Measurements from ENCODE around the gene HTT. TPM values are rescaled to one million over a fixed set of nuclear protein-coding genes. Genes with fewer than 3 reads are reported as not detected.

Gene HTT
- total and polyA plus RNA-seq, 2 of the 8 experiments (the other 6 are each of a cell fraction or from before 2014, with no cell fraction given) = 24.0 to 71.0 TPM

DNA sequence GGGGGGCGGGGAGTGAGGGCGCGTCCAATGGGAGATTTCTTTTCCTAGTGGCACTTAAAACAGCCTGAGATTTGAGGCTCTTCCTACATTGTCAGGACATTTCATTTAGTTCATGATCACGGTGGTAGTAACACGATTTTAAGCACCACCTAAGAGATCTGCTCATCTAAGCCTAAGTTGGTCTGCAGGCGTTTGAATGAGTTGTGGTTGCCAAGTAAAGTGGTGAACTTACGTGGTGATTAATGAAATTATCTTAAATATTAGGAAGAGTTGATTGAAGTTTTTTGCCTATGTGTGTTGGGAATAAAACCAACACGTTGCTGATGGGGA, 1.1 kb downstream of the HTT start:
- no peak overlapping the region for H3K4ac ChIP-seq (replicated peaks; ENCODE audit: insufficient read length, low read depth, low read length)
- peaks cover 9% of the 10 kb centered on the region for H3K23me2 ChIP-seq (ENCODE audit: low read depth, low read length)
- H2BK5ac ChIP-seq (ENCODE audit: low read depth, low read length) = no peak overlapping the region
- no peak overlapping the region for H2AFZ ChIP-seq (ENCODE audit: low read length)
- TF ChIP-seq, protein P1, sequence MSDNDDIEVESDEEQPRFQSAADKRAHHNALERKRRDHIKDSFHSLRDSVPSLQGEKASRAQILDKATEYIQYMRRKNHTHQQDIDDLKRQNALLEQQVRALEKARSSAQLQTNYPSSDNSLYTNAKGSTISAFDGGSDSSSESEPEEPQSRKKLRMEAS (IDR thresholded peaks at IDR 0.05) = no peak
- H4K8ac ChIP-seq (ENCODE audit: extremely low read depth, insufficient read depth, low read length) = no peak overlapping the region
- peaks cover 11% of the 10 kb centered on the region for H3K79me1 ChIP-seq (ENCODE audit: low read depth, low read length)
- H3K9ac ChIP-seq (replicated peaks in 1 of 4; ENCODE audit: extremely low read depth in 1 of 4, low read depth in 3 of 4, low read length in 3 of 4) = peak overlapping the region in 3 of 4 experiments; percentile 51 to 84 (median 60); a peak in 6 of 7 replicates
- no peak overlapping the region for H3K14ac ChIP-seq (ENCODE audit: insufficient read length)
- H3K36me3 ChIP-seq (ENCODE audit: control insufficient read depth in 2 of 4, insufficient read depth in 4 of 4, low read length in 3 of 4) = no peaks in the 10 kb centered on the region
- no peak overlapping the region for H2BK20ac ChIP-seq (ENCODE audit: low read length)
- H3K9me3 ChIP-seq (ENCODE audit: insufficient read depth in 2 of 2, low read depth in 1 of 2, low read length in 1 of 2) = no peaks in the 10 kb centered on the region
- no peak overlapping the region for H2BK12ac ChIP-seq (ENCODE audit: low read depth, low read length)
- H3K23ac ChIP-seq (ENCODE audit: insufficient read length) = no peak overlapping the region
- WGBS, 2 experiments (ENCODE audit: extremely low coverage in 1 of 2, insufficient coverage in 1 of 2, insufficient read length in 1 of 2, insufficient replicate concordance in 2 of 2, low coverage in 1 of 2, low lambda C conversion rate in 2 of 2, missing lambda C conversion rate in 1 of 2) = 12% methylated on average over 5 of the region's 8 CpGs; no CpG with 5 or more reads in 1 of the 2 experiments
- no peak for DNase-seq (ENCODE audit: low read depth in 1 of 2, low spot score in 2 of 2)
- no peaks in the 10 kb centered on the region for H3K27me3 ChIP-seq (replicated peaks in 1 of 4; ENCODE audit: control insufficient read depth in 3 of 4, extremely low read depth in 1 of 4, insufficient read depth in 3 of 4, low read length in 3 of 4)
- POLR2A ChIA-PET (ENCODE audit: partially characterized antibody) = interaction anchor here (0.6 to 1.3 kb wide), 4 partner anchors 10 to 66 kb away, joined by 3 to 4 read pairs (median 4); no protein-coding TSS in a partner anchor
- H2BK15ac ChIP-seq (ENCODE audit: low read length) = no peak overlapping the region
- H4K20me1 ChIP-seq (replicated peaks in 1 of 2; ENCODE audit: control insufficient read depth in 1 of 2, insufficient read depth in 2 of 2, low read length in 2 of 2) = peaks cover 12 to 15% of the 10 kb centered on the region in 2 experiments
- H2AK5ac ChIP-seq (ENCODE audit: low read depth, low read length) = no peak overlapping the region
- peaks cover 19 to 51% of the 10 kb centered on the region in 2 experiments for H3K79me2 ChIP-seq (ENCODE audit: control insufficient read depth in 1 of 2, insufficient read depth in 2 of 2, low read length in 2 of 2)
- no peak overlapping the region for H3K27ac ChIP-seq (ENCODE audit: low read depth, low read length)
- no peak overlapping the region for H4K91ac ChIP-seq (replicated peaks; ENCODE audit: insufficient read length, low read length)
- H3K4me1 ChIP-seq (replicated peaks in 1 of 4; ENCODE audit: control insufficient read depth in 3 of 4, insufficient read depth in 4 of 4, low read length in 3 of 4) = peaks cover 2 to 5% (median 3%) of the 10 kb centered on the region in 4 experiments; a peak in 6 of 7 replicates
- no peak overlapping the region for H3K56ac ChIP-seq (replicated peaks; ENCODE audit: insufficient read length, low read depth, low read length)
- H3K4me2 ChIP-seq (ENCODE audit: insufficient read depth in 1 of 2, low read depth in 2 of 2, low read length in 2 of 2) = peak overlapping the region; percentile 69 to 93
- no peak for FAIRE-seq
- CTCF ChIA-PET (ENCODE audit: partially characterized antibody) = interaction anchor here (2.0 kb wide), 1 partner anchor 28 kb away, joined by 5 read pairs; no protein-coding TSS in a partner anchor
- H3K4me3 ChIP-seq (ENCODE audit: extremely low read depth in 1 of 4, insufficient read depth in 2 of 4, low read depth in 3 of 4, low read length in 4 of 4) = peak overlapping the region; percentile 56 to 86 (median 78)
- H3K18ac ChIP-seq (ENCODE audit: extremely low read depth, low read length) = no peak overlapping the region
- no peak overlapping the region for H4K5ac ChIP-seq (ENCODE audit: insufficient read length, low read depth, low read length)
- no peak overlapping the region for H2BK120ac ChIP-seq (replicated peaks; ENCODE audit: low read depth, low read length)
